ENCODE measurements around the gene EIF2D. TPM values are rescaled to one million over a fixed set of nuclear protein-coding genes. Genes with fewer than 3 reads are reported as not detected.

EIF2D gene
- total RNA-seq, 1 donor from 2014 or later, result 45.7 TPM

DNA sequence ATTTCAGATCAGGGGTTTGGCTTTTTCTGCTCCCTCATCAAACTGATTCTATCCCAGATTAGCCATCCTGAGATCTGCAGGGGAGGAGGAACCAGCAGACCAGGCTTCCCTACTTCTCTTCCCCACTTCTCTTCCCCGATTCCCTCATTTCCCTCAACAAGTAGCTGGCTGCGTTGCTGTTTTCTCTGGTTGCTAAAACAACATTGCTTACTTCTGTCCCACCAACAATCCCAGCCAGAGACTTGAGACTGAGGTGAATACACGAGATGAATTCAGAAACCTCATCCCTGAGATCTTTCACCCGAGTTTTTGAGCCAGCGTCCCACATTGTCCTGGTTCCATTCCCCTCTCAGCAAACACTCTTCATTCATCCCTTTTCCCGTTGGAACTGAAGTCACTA is 45.5 kb upstream of the EIF2D start:
- TF ChIP-seq, protein P1, sequence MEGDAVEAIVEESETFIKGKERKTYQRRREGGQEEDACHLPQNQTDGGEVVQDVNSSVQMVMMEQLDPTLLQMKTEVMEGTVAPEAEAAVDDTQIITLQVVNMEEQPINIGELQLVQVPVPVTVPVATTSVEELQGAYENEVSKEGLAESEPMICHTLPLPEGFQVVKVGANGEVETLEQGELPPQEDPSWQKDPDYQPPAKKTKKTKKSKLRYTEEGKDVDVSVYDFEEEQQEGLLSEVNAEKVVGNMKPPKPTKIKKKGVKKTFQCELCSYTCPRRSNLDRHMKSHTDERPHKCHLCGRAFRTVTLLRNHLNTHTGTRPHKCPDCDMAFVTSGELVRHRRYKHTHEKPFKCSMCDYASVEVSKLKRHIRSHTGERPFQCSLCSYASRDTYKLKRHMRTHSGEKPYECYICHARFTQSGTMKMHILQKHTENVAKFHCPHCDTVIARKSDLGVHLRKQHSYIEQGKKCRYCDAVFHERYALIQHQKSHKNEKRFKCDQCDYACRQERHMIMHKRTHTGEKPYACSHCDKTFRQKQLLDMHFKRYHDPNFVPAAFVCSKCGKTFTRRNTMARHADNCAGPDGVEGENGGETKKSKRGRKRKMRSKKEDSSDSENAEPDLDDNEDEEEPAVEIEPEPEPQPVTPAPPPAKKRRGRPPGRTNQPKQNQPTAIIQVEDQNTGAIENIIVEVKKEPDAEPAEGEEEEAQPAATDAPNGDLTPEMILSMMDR (conservative IDR thresholded peaks at IDR 0.05), result no peak
- H3K9me3 Mint-ChIP-seq, result no peaks in the 10 kb centered on the region
- H3K27me3 Mint-ChIP-seq, result peaks cover 40% of the 10 kb centered on the region
- H3K4me3 Mint-ChIP-seq, result no peak overlapping the region
- DNase-seq (ENCODE audit: extremely low spot score, unreplicated experiment), result no peak
- no peaks in the 10 kb centered on the region for H3K36me3 Mint-ChIP-seq
- no peak overlapping the region for H3K27ac Mint-ChIP-seq
- H3K4me1 Mint-ChIP-seq (ENCODE audit: unreplicated experiment), result peaks cover 5% of the 10 kb centered on the region

DNA sequence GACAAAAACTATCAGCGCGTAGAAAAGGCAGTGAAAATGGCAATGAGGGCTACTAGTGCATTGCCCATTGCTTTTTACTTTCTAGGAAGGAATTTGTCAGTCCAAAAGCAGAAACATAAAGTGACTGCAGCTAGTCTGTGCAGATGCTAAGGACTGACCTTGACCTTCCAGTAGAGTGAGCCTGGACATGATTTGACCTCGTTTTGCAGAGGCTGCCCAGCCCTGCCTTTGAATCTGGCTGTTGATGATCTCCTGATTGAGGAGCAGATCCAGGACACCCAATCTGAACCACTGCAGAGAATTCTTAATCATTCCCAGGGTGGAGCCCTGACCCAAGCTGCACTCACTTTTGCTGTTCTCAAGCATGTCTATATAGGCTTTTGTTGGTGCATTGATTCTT is 44.7 kb upstream of the EIF2D start:
- Mint-ChIP-seq H3K36me3 (no peaks in the 10 kb centered on the region), H3K27me3 (peaks cover 32% of the 10 kb centered on the region), H3K9me3 (no peaks in the 10 kb centered on the region), H3K27ac (no peak overlapping the region), H3K4me1 (ENCODE audit: unreplicated experiment) (peaks cover 5% of the 10 kb centered on the region), H3K4me3 (no peak overlapping the region)
- TF ChIP-seq, protein P1 (conservative IDR thresholded peaks at IDR 0.05), result no peak
- DNase-seq (ENCODE audit: extremely low spot score, unreplicated experiment), result no peak

DNA sequence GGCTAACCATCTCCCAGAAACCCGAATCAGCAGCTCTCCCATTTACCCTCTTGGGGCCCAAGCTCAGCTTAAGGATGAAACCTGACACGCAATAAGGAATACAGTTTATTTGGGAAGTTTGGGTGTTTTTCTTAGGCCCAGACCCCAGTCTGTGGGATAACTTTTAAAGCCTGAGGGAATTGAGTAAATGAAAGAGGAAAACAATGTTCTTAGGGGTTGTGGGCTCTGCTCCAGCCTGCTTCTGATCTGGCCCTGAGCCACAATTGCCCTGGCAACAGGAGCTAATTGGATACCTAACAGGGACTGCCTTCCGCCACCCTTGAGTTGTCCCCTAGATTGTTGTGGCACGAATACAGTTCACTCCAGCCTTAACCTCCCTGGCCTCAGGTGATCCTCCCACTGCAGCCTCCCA is 43.2 kb upstream of the EIF2D start:
- no peak overlapping the region for H3K4me3 Mint-ChIP-seq
- no peak for DNase-seq (ENCODE audit: extremely low spot score, unreplicated experiment)
- H3K27me3 Mint-ChIP-seq, result peaks cover 26% of the 10 kb centered on the region
- peaks cover 5% of the 10 kb centered on the region for H3K4me1 Mint-ChIP-seq (ENCODE audit: unreplicated experiment)
- no peaks in the 10 kb centered on the region for H3K36me3 Mint-ChIP-seq
- TF ChIP-seq, protein P1 (conservative IDR thresholded peaks at IDR 0.05), result no peak
- H3K9me3 Mint-ChIP-seq, result no peaks in the 10 kb centered on the region
- H3K27ac Mint-ChIP-seq, result no peak overlapping the region

DNA sequence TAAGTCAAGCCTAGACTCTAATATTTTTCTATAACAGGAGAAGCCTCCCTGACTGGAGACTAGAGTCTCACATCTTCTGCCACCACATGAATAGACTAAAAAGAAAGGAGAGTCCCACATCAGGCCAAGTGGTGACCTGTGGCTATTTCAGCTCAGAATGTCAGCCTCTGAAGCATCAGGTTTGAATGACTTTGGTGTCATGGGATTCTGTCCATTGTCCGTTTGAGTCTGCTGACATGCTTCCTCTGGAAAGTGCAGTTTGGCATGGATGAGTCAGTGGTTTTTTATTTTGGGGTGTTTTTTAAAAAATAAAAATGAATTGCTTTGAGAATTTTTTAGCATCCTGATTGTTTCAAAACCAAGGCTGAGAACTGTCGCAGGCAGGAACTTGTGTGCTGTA is 42.6 kb upstream of the EIF2D start:
- no peak for DNase-seq (ENCODE audit: extremely low spot score, unreplicated experiment)
- no peaks in the 10 kb centered on the region for H3K9me3 Mint-ChIP-seq
- no peak overlapping the region for H3K4me3 Mint-ChIP-seq
- no peak overlapping the region for H3K27ac Mint-ChIP-seq
- H3K36me3 Mint-ChIP-seq, result no peaks in the 10 kb centered on the region
- H3K27me3 Mint-ChIP-seq, result peaks cover 21% of the 10 kb centered on the region
- peaks cover 5% of the 10 kb centered on the region for H3K4me1 Mint-ChIP-seq (ENCODE audit: unreplicated experiment)
- TF ChIP-seq, protein P1 (conservative IDR thresholded peaks at IDR 0.05), result no peak

DNA sequence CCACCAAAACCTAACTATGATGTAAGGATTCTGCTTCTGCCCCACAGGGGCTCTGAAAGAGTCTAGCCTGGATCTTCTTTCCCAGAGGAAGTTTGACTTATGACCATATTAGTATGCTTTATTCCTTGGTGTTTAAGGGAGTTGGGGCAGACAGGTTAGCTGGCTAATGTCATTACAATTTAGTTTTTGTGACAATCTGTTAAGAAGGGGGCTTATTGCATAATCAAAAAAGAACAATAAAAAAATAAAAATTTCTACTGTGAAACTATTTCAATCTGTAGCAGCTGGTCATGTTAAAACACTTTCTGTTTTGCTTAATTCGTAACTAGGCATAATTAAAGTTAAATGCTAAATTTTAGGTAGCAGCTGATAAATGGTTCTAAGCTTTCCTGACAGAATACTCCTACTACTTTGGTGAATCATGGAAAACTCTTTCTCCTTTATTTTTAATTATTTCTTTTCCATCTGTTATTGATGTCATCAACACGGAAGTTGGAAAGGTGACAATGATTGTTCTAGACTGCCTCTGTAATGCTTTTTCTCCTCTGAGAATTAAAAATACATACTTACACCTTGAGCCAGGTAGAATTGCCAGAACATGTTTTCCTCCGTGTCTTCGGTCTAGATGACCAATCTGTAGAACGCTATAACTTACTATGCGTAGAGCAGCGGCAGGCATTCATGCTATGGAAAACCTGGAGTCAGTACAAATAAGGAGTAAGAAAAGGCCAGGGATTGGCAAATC is 41.6 kb upstream of the EIF2D start:
- no peak for DNase-seq (ENCODE audit: extremely low spot score, unreplicated experiment)
- H3K36me3 Mint-ChIP-seq, result no peaks in the 10 kb centered on the region
- peaks cover 21% of the 10 kb centered on the region for H3K27me3 Mint-ChIP-seq
- TF ChIP-seq, protein P1 (conservative IDR thresholded peaks at IDR 0.05), result no peak
- no peaks in the 10 kb centered on the region for H3K9me3 Mint-ChIP-seq
- H3K4me1 Mint-ChIP-seq (ENCODE audit: unreplicated experiment), result peaks cover 5% of the 10 kb centered on the region
- H3K27ac Mint-ChIP-seq, result no peak overlapping the region
- no peak overlapping the region for H3K4me3 Mint-ChIP-seq

Data from type B pancreatic cell (in vitro differentiated cells).